Measurements from ENCODE around the gene RHEX.

- TF ChIP-seq CTCF (IDR thresholded peaks at IDR 0.05) (no peak), EZH2 (IDR thresholded peaks at IDR 0.05) (no peak)
Observed at GRCh38 chr1:206058927-206059292, 5.9 kb downstream of the RHEX start.

Data from neural progenitor cell (in vitro differentiated cells).